Uterus (tissue), 2 donors: Measurements from ENCODE around the gene TBX21.

Source experiments
- CTCF ChIP-seq, 4 experiments: fragments of 200-600 bp in 2 of 4; fragments of 450-650 bp in 2 of 4; sonication (generic) in 2 of 4; IDR thresholded peaks; one replicate each; pipeline ENCODE4 v1.5.1; 2016 to 2019; ENCODE audit warnings: antibody characterized with exemption in 4 of 4, mild to moderate bottlenecking in 2 of 4, moderate library complexity in 1 of 4
- POLR2A ChIP-seq, 2 donors: fragments of 450-650 bp; IDR thresholded peaks; one replicate each; pipeline ENCODE4 v1.6.1; 2016; ENCODE audit warnings: antibody characterized with exemption in 2 of 2, mild to moderate bottlenecking in 1 of 2, moderate library complexity in 1 of 2

- no peak for TF ChIP-seq CTCF (IDR thresholded peaks at IDR 0.05)
- TF ChIP-seq POLR2A (IDR thresholded peaks at IDR 0.05) = no peak
Measured at GRCh38 chr17:47715669-47716325, 17.2 kb upstream of the TBX21 start.
